GM12864 (cell line): ENCODE results near the gene ZFP36L1.

Experiments
- DNase-seq: peaks from one replicate; pipeline ENCODE4 v3.0.0-alpha.2; 2011; ENCODE audit warnings: low read depth
- H3K4me3 ChIP-seq: 2 replicates; pipeline ENCODE4 v1.5.1; 2011; ENCODE audit warnings: mild to moderate bottlenecking, low read depth, low read length, control low read depth
- CTCF ChIP-seq: IDR thresholded peaks from 2 replicates; pipeline ENCODE4 v1.5.1; 2011; ENCODE audit warnings: low read depth, mild to moderate bottlenecking, moderate library complexity, low read length, control low read depth, inconsistent platforms; ENCODE audit errors: missing control alignments

The ZFP36L1 gene

GRCh38 chr14:68787092-68787992, 5.5 kb downstream of the ZFP36L1 start:
- TF ChIP-seq CTCF: no peak
- H3K4me3 ChIP-seq: no peak overlapping the region
- DNase-seq: no peak

DNA sequence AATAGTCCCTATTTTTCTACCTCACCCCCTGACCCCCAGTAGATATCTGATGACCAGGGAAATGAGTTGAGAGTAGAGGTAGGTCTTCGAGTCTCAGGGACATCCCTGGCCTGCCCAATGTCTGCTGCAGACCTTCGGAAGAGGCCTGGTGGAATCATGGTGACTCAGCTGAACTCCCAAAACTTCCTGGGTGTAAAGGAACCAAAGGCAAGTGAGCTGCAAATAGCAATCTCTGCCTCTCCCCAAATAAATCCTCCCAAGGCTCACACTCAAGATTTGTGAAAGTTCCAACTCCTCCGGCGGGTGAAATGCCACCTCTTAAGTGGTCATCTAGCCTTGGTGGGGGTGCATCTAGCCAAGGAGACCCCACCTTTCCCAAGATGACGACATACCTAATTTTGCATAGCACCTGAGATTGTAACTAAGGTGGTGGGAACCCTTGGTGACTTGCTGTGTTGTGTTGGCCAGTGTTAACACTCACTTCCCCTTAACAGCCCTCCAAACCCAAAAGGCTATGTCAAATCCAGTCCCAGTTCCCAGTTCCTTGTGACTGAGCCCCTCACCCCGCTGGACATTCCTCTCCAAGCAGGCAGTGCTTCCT, 6.3 kb downstream of the ZFP36L1 start:
- H3K4me3 ChIP-seq: no peak overlapping the region
- no peak for DNase-seq

GRCh38 chr14:68785534-68786490, 7.1 kb downstream of the ZFP36L1 start:
- DNase-seq: no peak
- no peak for TF ChIP-seq CTCF
- H3K4me3 ChIP-seq: no peak overlapping the region

More for the DNA sequence above, 6.3 kb downstream of the ZFP36L1 start:
- no peak for TF ChIP-seq CTCF

DNA sequence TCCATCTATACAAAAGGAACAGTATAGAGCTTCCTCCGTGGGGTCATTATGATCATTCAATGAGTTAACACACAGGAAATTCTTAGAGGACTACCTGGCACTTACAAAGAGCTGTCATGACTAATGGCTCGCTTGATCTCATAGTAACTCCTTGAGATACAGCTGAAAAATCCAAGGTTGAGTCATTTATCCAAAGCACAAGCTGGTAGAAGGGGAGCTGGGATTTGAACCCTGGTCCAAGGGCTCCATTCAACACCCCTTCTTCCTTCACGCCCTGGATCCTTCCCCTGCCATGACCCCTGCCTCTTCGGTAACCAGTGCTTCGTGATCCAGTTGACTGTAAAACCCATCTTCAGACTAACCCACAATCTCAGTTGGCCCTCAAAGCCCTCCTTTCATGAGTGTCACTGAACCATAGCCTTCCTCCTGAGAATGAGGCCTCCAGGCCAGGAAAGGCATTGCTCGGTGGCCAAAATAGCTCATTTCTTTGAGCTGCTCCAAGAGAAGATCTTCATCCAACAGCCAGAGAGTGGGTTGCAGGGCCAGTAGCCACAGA, 7.8 kb downstream of the ZFP36L1 start:
- H3K4me3 ChIP-seq: no peak overlapping the region
- TF ChIP-seq CTCF: no peak
- no peak for DNase-seq

DNA sequence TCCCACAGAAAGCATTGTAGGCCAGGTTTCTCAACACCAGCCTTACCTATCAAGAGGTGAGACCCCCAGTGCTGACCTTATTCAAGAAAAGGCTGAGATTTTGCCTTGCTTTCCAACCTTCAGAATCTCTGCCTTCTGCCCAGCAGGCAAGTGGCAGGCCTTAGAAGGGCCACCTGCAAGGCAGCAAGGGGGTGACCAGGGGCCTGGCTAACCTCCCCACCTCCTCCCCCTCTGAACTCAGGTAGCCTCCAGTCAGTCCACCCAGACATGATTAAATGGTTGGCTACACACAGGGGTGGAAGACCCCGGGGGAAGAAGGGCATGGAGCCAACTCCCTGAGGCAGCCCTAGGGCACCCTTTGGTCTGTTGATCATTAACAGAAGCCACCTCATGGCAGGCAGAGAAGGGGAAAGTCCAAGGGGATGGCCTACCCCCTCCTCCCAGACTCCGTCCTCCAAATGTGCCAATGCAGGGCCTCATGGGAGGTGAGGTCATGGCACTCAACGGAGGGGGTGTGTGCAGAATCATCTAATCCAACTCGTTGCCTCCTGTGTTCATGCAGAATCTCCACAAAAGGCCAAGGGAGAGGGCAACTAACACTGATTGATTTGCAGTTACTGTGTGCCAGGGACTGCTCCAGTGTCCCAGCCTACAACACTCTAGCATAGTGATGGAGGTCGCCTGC, 8.5 kb downstream of the ZFP36L1 start:
- DNase-seq: no peak
- TF ChIP-seq CTCF: no peak
- no peak overlapping the region for H3K4me3 ChIP-seq
